Measurements from ENCODE around the gene PIP4P1. TPM values are rescaled to one million over a fixed set of nuclear protein-coding genes. Genes with fewer than 3 reads are reported as not detected.
A peak's percentile ranks its signal among the peaks of the same experiment; 100 is the strongest.

PIP4P1 gene
- total and polyA plus RNA-seq, 2 of the 13 experiments (the other 11 are each of a cell fraction or from before 2014, with no cell fraction given): 33.4 to 47.0 TPM

DNA sequence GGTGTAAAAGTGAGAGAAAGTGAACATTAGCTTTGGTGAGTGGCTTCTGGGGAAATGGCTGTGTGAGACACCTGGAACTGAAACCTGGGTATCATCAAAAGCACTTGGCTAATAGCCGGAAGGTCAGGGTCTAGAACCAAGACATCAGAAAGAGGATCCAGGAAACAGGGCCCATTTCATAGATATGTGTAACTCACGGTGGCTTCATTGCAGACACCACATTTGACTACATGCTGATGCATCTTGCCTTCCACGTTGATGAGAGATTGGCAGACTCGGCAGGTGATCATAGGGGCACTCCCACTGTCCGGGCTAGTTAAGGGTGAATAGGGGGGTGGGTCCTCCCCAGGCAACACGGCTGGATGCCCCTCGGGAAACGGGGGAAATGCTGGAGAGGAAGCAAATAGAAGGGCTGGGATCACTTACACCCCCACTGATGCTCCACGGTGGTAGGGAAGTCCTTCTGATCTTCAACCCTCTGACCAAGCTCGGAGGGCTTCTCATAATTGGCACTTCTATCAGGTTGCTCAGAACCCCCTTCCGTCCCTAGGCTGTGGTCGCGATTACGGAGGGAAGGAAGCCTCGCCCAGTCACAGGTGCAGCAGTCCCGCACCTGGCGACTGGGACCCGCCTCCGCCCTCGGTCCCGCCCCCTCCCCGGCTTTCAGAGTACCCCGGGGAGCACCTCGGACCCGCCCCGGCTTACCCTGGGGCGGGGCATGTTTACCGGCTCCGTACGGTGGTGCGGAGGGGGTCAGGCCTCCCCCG is 593 bp downstream of the PIP4P1 start:
- CTCF ChIA-PET (ENCODE audit: low intra/inter-chr PET ratio, low total read pairs): interaction anchor here (0.7 kb wide), 1 partner anchor 148 kb away, joined by 3 read pairs; no protein-coding TSS in a partner anchor
- in situ Hi-C loops (cut with HindIII; ENCODE audit: extremely low pct_ligation_motif_present, low pct_unique_long_range_greater_than_20kb): loop anchor here (5.0 to 25.0 kb wide), 4 partner anchors 123 to 514 kb away; partner anchors contain the start of genes CCNB1IP1, PARP2 and RNASE4
- TF ChIP-seq ZNF143 (CRISPR knock-in tag; IDR thresholded peaks at IDR 0.05): 0 out of 2 replicates have a peak, but pooled peaks have one; percentile 33
- no peak; the same call in none of the 2 replicates for TF ChIP-seq MEIS2 (CRISPR knock-in tag; IDR thresholded peaks at IDR 0.05)
- TF ChIP-seq ZNF703 (CRISPR knock-in tag; IDR thresholded peaks at IDR 0.05; ENCODE audit: borderline replicate concordance): peak; percentile 64; the same call in 1 of the 2 replicates
- peak; percentile 5; the same call in 1 of the 2 replicates for TF ChIP-seq ZNF230 (CRISPR knock-in tag; IDR thresholded peaks at IDR 0.05)
- TF ChIP-seq ZNF646 (CRISPR knock-in tag; IDR thresholded peaks at IDR 0.05): no peak
- TF ChIP-seq POLR2A (IDR thresholded peaks at IDR 0.05; ENCODE audit: insufficient read depth in 1 of 2, low read depth in 2 of 2, low read length in 2 of 2): peak in 1 of 2 experiments; percentile 4; a peak in 1 of 4 replicates
- 0 out of 2 replicates have a peak, but pooled peaks have one; percentile 10 for TF ChIP-seq ZNF570 (CRISPR knock-in tag; IDR thresholded peaks at IDR 0.05; ENCODE audit: borderline replicate concordance)
- TF ChIP-seq STAT5B (CRISPR knock-in tag; IDR thresholded peaks at IDR 0.05): no peak
- TF ChIP-seq ZNF563 (CRISPR knock-in tag; IDR thresholded peaks at IDR 0.05): 0 out of 2 replicates have a peak, but pooled peaks have one; percentile 2
- peak; percentile 56; the same call in 1 of the 2 replicates for TF ChIP-seq ZNF740 (CRISPR knock-in tag; IDR thresholded peaks at IDR 0.05)
- 0 out of 2 replicates have a peak, but pooled peaks have one; percentile 32 for TF ChIP-seq SIN3A (IDR thresholded peaks at IDR 0.05; ENCODE audit: borderline replicate concordance, low read depth, low read length)
- TF ChIP-seq ZC3H4 (CRISPR knock-in tag; IDR thresholded peaks at IDR 0.05; ENCODE audit: borderline replicate concordance): 0 out of 2 replicates have a peak, but pooled peaks have one; percentile 15
- TF ChIP-seq ZNF496 (CRISPR knock-in tag; IDR thresholded peaks at IDR 0.05; ENCODE audit: insufficient replicate concordance): no peak
- peak; percentile 76; the same call in 1 of the 2 replicates for TF ChIP-seq ZNF232 (CRISPR knock-in tag; IDR thresholded peaks at IDR 0.05; ENCODE audit: borderline replicate concordance)
- TF ChIP-seq, protein P1, sequence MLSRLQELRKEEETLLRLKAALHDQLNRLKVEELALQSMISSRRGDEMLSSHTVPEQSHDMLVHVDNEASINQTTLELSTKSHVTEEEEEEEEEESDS (CRISPR knock-in tag; IDR thresholded peaks at IDR 0.05; ENCODE audit: borderline replicate concordance): peak; percentile 15; the same call in 1 of the 2 replicates
- TF ChIP-seq IRX3 (CRISPR knock-in tag; IDR thresholded peaks at IDR 0.05; ENCODE audit: borderline replicate concordance, low read depth): no peak

More for the DNA sequence above, 593 bp downstream of the PIP4P1 start:
- Histone ChIP-seq H3K36me3 (replicated peaks in 1 of 2; ENCODE audit: control insufficient read depth in 1 of 2, insufficient read depth in 2 of 2, low read length in 2 of 2) (peaks cover 11 to 31% of the 10 kb centered on the region in 2 experiments), H3K79me2 (ENCODE audit: insufficient read depth, low read length) (peaks cover 32% of the 10 kb centered on the region), H3K27ac (ENCODE audit: extremely low read length, insufficient read depth, low read length) (peak overlapping the region; percentile 67), H3K9ac (ENCODE audit: insufficient read depth, low read depth, low read length) (peak overlapping the region; percentile 87), H3K4me1 (ENCODE audit: insufficient read depth, low read length) (peaks cover 63% of the 10 kb centered on the region), H3K27me3 (ENCODE audit: control insufficient read depth in 1 of 2, insufficient read depth in 2 of 2, low read length in 2 of 2) (no peaks in the 10 kb centered on the region; a peak in 1 of 5 replicates), H2AFZ (ENCODE audit: low read length) (no peak overlapping the region), H3K4me3 (replicated peaks in 1 of 3; ENCODE audit: insufficient read depth in 1 of 3, low read depth in 2 of 3, low read length in 3 of 3) (peak overlapping the region; percentile 67 to 89 (median 78)), H3K4me2 (ENCODE audit: low read depth, low read length) (peak overlapping the region; percentile 88), H4K20me1 (ENCODE audit: insufficient read depth, low read length) (no peaks in the 10 kb centered on the region), H3K9me3 (ENCODE audit: low read length) (no peaks in the 10 kb centered on the region)
- intact Hi-C loops (cut with micrococcal nuclease; ENCODE audit: unreplicated experiment): loop anchor here (1.0 to 2.0 kb wide), 5 partner anchors 9 to 1016 kb away; partner anchors contain the start of genes PARP2, PNP, RAB2B and RNASE4
- peak; percentile 0 for ATAC-seq
- BruUV-seq (replicated peaks): TSS peak; percentile 63
- DNase-seq (ENCODE audit: low spot score): no peak
- FAIRE-seq: no peak
- POLR2A ChIA-PET: interaction anchor here (0.7 to 3.6 kb wide), 29 partner anchors 8 to 611 kb away, joined by 3 to 57 read pairs (median 5); partner anchors contain the start of genes PARP2, PNP, RNASE4 and TEP1
- WGBS (ENCODE audit: low lambda C conversion rate): 5% methylated on average over 28 of the region's 32 CpGs
